ENCODE results near the gene LMO1.

DNA sequence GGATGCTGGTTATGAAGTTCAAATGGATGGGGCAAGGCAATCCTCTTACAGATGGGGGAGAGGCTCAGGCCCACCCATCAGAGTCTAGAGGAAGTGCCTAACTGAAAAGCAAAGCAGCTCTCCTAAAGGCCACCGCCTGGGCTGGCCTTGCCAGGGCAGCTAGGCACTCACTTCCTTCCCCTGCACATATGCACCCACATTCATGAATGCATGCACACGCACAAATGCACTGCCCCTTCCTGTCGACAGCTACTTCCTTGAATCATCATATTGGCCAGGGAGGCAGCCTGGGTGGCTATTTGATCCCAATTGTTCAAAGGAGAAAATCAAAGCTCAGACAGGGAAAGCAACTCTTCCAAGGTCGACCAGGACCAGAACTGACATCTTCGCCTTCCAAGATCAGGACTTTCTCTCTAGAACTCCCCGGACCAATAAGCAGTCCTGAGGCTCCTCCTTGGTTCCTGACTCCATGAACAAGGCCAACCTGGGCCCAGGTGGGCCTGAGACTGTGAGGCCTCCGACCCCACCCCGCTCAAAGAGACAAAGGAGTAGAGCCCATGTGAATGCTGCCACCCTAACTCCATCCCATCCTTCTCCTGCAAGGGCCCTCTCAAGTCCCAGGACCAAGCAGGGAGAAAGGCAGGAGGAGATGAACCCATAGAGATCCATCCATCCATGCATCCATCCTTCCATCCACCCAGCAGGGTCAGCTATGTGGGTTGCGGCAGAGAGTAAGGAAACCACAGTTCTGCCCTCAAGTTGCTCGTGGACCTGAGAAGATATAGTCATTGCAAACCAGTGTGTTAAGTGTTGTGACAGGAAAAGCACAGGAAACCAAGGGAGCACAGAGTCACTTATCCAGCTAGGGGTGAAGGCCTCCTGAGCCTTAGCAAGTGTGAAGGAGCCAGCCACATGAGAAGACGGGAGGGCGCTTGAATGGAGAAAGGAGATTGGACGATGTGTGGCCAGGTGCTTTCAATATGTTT lies 35.4 kb upstream of the LMO1 start:
- TF ChIP-seq, protein P1, sequence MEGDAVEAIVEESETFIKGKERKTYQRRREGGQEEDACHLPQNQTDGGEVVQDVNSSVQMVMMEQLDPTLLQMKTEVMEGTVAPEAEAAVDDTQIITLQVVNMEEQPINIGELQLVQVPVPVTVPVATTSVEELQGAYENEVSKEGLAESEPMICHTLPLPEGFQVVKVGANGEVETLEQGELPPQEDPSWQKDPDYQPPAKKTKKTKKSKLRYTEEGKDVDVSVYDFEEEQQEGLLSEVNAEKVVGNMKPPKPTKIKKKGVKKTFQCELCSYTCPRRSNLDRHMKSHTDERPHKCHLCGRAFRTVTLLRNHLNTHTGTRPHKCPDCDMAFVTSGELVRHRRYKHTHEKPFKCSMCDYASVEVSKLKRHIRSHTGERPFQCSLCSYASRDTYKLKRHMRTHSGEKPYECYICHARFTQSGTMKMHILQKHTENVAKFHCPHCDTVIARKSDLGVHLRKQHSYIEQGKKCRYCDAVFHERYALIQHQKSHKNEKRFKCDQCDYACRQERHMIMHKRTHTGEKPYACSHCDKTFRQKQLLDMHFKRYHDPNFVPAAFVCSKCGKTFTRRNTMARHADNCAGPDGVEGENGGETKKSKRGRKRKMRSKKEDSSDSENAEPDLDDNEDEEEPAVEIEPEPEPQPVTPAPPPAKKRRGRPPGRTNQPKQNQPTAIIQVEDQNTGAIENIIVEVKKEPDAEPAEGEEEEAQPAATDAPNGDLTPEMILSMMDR (IDR thresholded peaks at IDR 0.05; ENCODE audit: low read depth, low read length, poor library complexity, severe bottlenecking) = no peak
- no peak for TF ChIP-seq EZH2phosphoT487 (IDR thresholded peaks at IDR 0.05; ENCODE audit: borderline replicate concordance, low read length)
